ENCODE measurements around the gene TTC9B. TPM values are rescaled to one million over a fixed set of nuclear protein-coding genes. Genes with fewer than 3 reads are reported as not detected.

Gene TTC9B
- total and polyA plus RNA-seq, 2 of the 4 experiments (the other 2 are of a cell fraction): not detected

GRCh38 chr19:40178756-40179155 is 39.4 kb downstream of the TTC9B start:
- in situ Hi-C loops (cut with MboI; ENCODE audit: low sequenced_read_pairs): no loop called here
- WGBS, 2 experiments (ENCODE audit: extremely low coverage in 2 of 2, insufficient read length in 1 of 2): 56% methylated on average over 3 of the region's 4 CpGs; no CpG with 5 or more reads in 1 of the 2 experiments

More at GRCh38 chr19:40178756-40179155, 39.4 kb downstream of the TTC9B start:
- BruUV-seq (replicated peaks): no TSS peak
- H3K4me3 ChIP-seq (ENCODE audit: insufficient read depth, low read depth, low read length): no peak overlapping the region
- dilution Hi-C loops (cut with HindIII; ENCODE audit: low sequenced_read_pairs, unreplicated experiment): no loop called here
- no peak overlapping the region for H4K91ac ChIP-seq (ENCODE audit: insufficient read depth, low read depth, low read length)
- H3K56ac ChIP-seq (ENCODE audit: extremely low read depth, insufficient read depth, low read length): no peak overlapping the region
- no peaks in the 10 kb centered on the region for H4K20me1 ChIP-seq (ENCODE audit: insufficient read depth, low read length)
- no peak overlapping the region for H2AK5ac ChIP-seq (ENCODE audit: low read depth, low read length)
- ChIA-PET POLR2A (ENCODE audit: unreplicated experiment) (no interaction called here), CTCF (interaction anchor here (1.1 kb wide), 1 partner anchor 13 kb away, joined by 3 read pairs; no protein-coding TSS in a partner anchor)
- H2BK15ac ChIP-seq (ENCODE audit: low read depth, low read length): no peak overlapping the region
- H3K9me3 ChIP-seq (ENCODE audit: control insufficient read depth, insufficient read depth, low read length): no peaks in the 10 kb centered on the region
- no peak overlapping the region for H3K4me2 ChIP-seq (ENCODE audit: low read depth, low read length)
- H2BK120ac ChIP-seq (ENCODE audit: low read depth, low read length): no peak overlapping the region
- no peaks in the 10 kb centered on the region for H3K9me1 ChIP-seq (ENCODE audit: insufficient read depth, low read length)
- H3K36me3 ChIP-seq (ENCODE audit: control insufficient read depth, insufficient read depth, low read length): no peaks in the 10 kb centered on the region
- no peak overlapping the region for H4K5ac ChIP-seq (ENCODE audit: low read depth, low read length)
- no peak overlapping the region for H3K9ac ChIP-seq (ENCODE audit: low read depth, low read length)
- H3K23ac ChIP-seq (ENCODE audit: low read depth, low read length): no peak overlapping the region
- ATAC-seq (ENCODE audit: low read depth): no peak
- H3K4me1 ChIP-seq (ENCODE audit: control insufficient read depth, insufficient read depth, low read length): no peaks in the 10 kb centered on the region
- no peak overlapping the region for H4K8ac ChIP-seq (ENCODE audit: low read depth in 2 of 2, low read length in 2 of 2)
- no peaks in the 10 kb centered on the region for H3K27me3 ChIP-seq (ENCODE audit: control insufficient read depth, insufficient read depth, low read length)
- H3K18ac ChIP-seq (ENCODE audit: low read depth, low read length): no peak overlapping the region
- no peak overlapping the region for H3K14ac ChIP-seq (replicated peaks; ENCODE audit: low read depth, low read length)
- no peak for DNase-seq
- H3K4ac ChIP-seq (ENCODE audit: low read depth, low read length): no peak overlapping the region
- no peak overlapping the region for H2AFZ ChIP-seq (replicated peaks; ENCODE audit: low read length, poor library complexity)
- H3K27ac ChIP-seq (ENCODE audit: insufficient read depth, low read length): no peak overlapping the region
- H2AK9ac ChIP-seq (replicated peaks; ENCODE audit: low read depth, low read length, poor library complexity): no peak overlapping the region
- H2BK5ac ChIP-seq (ENCODE audit: low read depth, low read length, poor library complexity, severe bottlenecking): no peak overlapping the region
- no peaks in the 10 kb centered on the region for H3K79me1 ChIP-seq (ENCODE audit: low read depth in 1 of 2, low read length in 2 of 2)
- TF ChIP-seq RAD21 (IDR thresholded peaks at IDR 0.05; ENCODE audit: low read length): no peak
- no peak overlapping the region for H2BK20ac ChIP-seq (ENCODE audit: low read depth, low read length)
- intact Hi-C loops (cut with micrococcal nuclease): no loop called here
